Brain microvascular endothelial cell (primary cell): ENCODE measurements around the gene FUT2.

Experiments
- DNase-seq: peaks from one replicate; pipeline ENCODE4 v3.0.0-alpha.2; 2020
- H3K27ac ChIP-seq: fragments of 250-450 bp; sonication (Bioruptor Pico); 2 replicates; pipeline ENCODE4 v1.5.1; 2020; ENCODE audit warnings: mild to moderate bottlenecking, moderate library complexity
- H3K27me3 ChIP-seq: fragments of 250-450 bp; sonication (Bioruptor Pico); replicated peaks from 2 replicates; pipeline ENCODE4 v1.5.1; 2020; ENCODE audit warnings: mild to moderate bottlenecking
- H3K36me3 ChIP-seq: fragments of 250-450 bp; sonication (Bioruptor Pico); replicated peaks from 2 replicates; pipeline ENCODE4 v1.5.1; 2020; ENCODE audit warnings: mild to moderate bottlenecking
- H3K4me3 ChIP-seq: 2 replicates; pipeline ENCODE4 v1.5.1; 2011; ENCODE audit warnings: low read depth, mild to moderate bottlenecking, control low read depth, low read length, moderate library complexity
- in situ Hi-C: cut with HindIII; loops from 2 replicates; pipeline ENCODE4 v1.10.0; 2017; ENCODE audit warnings: low sequenced_read_pairs, low pct_ligation_motif_present
- TF ChIP-seq, protein P1 (sequence below): IDR thresholded peaks from 2 replicates; pipeline ENCODE4 v1.5.1; 2011; ENCODE audit warnings: low read depth, mild to moderate bottlenecking, moderate library complexity, low read length, control low read depth, inconsistent platforms; ENCODE audit errors: missing control alignments

Gene FUT2

DNA sequence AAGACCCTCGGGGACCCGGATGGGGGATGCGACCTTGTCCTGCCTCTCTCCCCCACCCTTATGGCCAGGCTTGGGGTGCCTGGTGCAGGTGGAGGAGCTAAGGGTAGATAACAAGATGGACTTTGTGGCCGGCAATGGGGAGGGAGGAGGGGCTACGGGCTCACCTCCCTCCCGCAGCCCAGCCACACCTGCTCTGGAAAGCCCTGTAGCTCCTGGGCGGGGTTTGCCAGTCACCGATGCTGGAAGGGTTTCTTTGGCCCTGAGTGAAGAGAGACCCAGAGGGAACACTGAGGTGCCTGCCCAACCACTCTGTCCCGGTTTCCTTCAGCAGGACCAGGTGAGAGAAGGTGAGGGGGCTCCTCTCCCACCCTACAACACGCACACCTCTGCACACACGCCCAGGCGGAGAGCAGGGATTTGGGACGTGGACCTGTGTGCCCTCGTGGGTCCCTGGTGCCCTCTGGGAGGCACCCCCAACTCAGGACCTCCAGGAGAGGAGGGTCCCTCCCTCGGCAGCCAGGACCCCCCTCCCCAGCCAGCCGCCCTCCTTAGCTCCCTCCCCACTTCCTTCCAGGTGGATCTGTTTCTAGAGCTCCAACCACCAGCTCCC lies at the start of gene FUT2:
FUT2 (plus strand) TSS at position 229 of the 610 bp plus-strand sequence. CDS start 6,986 bp downstream, outside the sequence.
- TF ChIP-seq, protein P1, sequence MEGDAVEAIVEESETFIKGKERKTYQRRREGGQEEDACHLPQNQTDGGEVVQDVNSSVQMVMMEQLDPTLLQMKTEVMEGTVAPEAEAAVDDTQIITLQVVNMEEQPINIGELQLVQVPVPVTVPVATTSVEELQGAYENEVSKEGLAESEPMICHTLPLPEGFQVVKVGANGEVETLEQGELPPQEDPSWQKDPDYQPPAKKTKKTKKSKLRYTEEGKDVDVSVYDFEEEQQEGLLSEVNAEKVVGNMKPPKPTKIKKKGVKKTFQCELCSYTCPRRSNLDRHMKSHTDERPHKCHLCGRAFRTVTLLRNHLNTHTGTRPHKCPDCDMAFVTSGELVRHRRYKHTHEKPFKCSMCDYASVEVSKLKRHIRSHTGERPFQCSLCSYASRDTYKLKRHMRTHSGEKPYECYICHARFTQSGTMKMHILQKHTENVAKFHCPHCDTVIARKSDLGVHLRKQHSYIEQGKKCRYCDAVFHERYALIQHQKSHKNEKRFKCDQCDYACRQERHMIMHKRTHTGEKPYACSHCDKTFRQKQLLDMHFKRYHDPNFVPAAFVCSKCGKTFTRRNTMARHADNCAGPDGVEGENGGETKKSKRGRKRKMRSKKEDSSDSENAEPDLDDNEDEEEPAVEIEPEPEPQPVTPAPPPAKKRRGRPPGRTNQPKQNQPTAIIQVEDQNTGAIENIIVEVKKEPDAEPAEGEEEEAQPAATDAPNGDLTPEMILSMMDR = no peak
- no peaks in the 10 kb centered on the region for H3K27me3 ChIP-seq
- no peak within 1 kb of the TSS for H3K27ac ChIP-seq
- no peak for DNase-seq
- H3K4me3 ChIP-seq = no peak within 1 kb of the TSS
- in situ Hi-C loops = no loop called here
- H3K36me3 ChIP-seq = no peaks in the 10 kb centered on the region

DNA sequence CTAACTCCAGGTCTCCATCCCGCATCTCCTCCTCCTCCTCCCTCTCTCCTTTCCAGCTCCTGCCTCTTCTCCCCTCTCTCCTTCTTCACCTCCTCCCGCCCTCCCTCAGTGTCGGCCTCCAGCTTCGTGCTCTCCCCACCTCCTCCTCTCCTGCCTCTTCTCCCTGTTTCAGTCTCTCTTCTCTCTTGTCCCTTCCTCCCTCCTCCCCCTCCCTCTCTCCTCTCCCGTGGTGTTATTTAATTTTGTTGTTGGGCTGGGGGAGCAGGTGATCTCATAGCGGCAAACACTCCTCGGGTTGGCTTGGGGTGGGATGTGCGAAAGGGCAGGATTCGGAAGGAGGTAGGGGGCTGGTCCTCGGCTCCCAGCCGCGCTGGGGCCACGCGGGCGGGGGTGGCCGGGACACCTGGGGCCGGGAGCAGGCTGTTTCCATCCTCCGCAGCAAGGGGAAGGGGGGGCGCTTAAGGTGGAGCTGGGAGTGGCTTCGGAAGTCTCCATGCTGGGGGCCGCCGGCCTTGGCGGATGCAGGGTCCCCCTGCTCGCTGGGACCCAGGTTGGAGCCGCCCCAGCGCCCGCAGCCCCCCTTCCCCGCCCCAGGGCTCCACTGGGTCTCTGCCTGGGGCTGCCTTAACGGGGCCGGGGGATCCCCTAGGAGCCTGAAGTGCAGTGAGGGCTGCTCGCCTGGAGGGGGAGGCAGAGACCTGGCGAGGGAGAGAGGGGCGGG lies 49.6 kb upstream of the FUT2 start, which contains the start of gene CA11:
CA11 (minus strand) TSS at position 187 of the 721 bp plus-strand sequence. CDS start 555 bp downstream, outside the sequence.
- no peaks in the 10 kb centered on the region for H3K27me3 ChIP-seq
- no peak within 1 kb of the TSS for H3K27ac ChIP-seq
- H3K4me3 ChIP-seq = peak within 1 kb of the TSS; percentile 52
- peak; percentile 68 for DNase-seq
- no peaks in the 10 kb centered on the region for H3K36me3 ChIP-seq
- in situ Hi-C loops = no loop called here
- TF ChIP-seq, protein P1 = peak; percentile 91

DNA sequence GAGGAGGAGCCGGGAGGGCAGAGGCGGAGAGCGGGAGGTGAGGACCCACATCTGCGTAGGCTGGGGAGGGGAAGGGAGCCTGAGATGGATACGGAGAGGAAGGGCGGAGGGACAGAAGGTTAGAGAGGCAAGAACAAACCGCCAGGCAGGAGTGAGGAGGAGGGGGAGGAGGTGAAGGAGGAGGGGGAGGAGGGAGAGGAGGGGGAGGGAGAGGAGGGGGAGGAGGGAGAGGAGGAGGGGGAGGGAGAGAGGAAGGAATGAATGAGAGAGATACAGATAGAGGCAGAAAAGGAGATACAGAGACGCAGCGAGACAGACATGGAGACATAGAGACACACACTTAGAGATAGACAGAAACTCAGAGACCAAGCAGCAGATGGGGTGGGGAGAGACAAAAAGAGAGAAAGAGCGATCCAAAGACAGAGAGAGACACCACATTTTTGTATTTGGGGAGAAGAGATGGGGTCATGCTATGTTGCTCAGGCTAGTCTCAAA lies 49.0 kb upstream of the FUT2 start:
- TF ChIP-seq, protein P1 = no peak
- no peaks in the 10 kb centered on the region for H3K36me3 ChIP-seq
- H3K27ac ChIP-seq = no peak overlapping the region
- no peak overlapping the region for H3K4me3 ChIP-seq
- DNase-seq = no peak
- in situ Hi-C loops = no loop called here
- H3K27me3 ChIP-seq = no peaks in the 10 kb centered on the region

DNA sequence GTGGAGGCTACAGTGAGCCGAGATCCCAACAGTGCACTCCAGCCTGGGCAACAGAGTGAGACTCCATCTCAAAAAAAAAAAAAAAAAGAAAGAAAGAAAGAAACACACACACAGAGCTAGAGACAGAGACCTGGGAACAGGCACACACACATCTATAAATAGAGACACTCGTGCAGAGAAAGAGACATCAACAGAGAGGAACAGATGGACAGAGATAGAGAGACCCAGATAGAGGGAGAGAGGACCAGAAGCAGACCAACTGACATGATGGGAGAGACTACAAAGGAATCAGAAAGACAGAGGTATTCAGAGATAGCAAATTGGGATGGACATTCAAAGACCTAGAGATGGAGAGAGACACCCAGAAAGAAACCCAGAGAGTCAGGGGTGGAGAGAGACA lies 47.6 kb upstream of the FUT2 start:
- in situ Hi-C loops = no loop called here
- no peak for DNase-seq
- no peaks in the 10 kb centered on the region for H3K36me3 ChIP-seq
- TF ChIP-seq, protein P1 = no peak
- no peak overlapping the region for H3K27ac ChIP-seq
- H3K4me3 ChIP-seq = no peak overlapping the region
- no peaks in the 10 kb centered on the region for H3K27me3 ChIP-seq

DNA sequence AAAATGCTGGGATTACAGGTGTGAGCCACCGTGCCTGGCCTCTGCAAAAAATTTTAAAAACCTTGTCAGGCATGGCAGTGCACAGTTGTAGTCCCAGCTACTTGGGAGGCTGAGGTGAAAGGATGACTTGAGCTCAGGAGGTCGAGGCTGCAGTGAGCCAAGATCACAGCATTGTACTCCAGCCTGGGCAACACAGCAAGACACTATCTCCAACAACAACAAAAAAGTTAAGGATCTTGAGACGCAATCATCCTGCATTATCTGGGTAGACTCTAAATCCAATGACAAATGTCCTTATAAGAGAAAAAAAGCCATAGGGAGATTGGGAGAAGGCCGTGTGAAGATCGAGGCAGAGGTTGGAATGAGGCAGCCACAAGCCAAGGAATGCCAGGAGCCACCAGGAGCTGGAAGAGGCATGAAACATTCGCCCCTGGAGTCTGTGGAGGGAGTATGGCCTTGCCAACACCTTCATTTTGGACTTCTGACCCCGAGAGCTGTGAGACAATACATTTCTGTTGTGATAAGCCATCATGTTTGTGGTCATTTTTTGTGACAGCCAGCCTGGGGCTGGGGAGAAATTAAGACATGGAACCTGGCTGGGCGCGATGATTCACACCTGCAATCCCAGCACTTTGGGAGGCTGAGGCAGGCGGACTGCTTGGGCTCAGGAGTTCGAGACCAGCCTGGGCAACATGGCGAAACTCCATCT lies 44.6 kb upstream of the FUT2 start:
- Histone ChIP-seq H3K4me3 (no peak overlapping the region), H3K36me3 (no peaks in the 10 kb centered on the region), H3K27me3 (no peaks in the 10 kb centered on the region), H3K27ac (no peak overlapping the region)
- TF ChIP-seq, protein P1 = no peak
- in situ Hi-C loops = no loop called here
- DNase-seq = no peak
